ENCODE measurements around the gene WASHC2A. TPM values are rescaled to one million over a fixed set of nuclear protein-coding genes. Genes with fewer than 3 reads are reported as not detected.
A peak's percentile ranks its signal among the peaks of the same experiment; 100 is the strongest.
"Not testable (repeated sequence)": the region's sequence is repeated elsewhere in the genome, so short reads cannot be mapped to it uniquely, and the experiment has no call there.

Gene WASHC2A
- total and polyA plus RNA-seq, 11 donors = 13.8 to 64.2 (median 35.5) TPM

DNA sequence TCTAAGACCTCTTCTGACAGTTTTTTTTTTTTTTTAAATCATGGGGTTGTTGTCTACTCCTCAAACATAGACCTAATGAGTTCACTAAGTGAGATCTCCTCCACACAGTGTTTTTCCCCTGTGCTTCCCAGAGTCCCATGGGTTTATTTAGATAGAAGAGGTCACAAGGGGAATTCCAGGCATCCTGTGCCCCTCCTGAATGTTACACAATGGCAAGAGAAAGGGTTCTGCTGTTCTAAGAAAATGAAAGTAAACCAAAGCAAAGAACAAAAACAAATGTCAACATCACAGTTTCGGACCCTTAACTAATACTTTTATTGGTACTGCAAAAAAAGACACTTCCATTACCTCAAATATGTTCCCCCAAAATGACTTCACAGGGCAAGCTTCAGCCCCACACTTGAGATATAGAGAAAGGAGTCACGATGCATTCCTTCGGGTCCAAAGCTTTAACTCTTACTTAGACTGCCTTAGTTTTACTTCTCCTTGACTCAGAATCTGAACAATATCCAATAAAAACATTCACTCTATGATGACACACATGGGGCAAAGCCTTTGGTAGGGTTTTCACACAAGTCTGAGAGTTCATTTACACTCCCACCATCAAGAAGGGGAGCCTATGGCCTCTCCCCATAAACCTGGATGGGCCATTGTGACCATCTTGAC lies 15.6 kb upstream of the WASHC2A start:
- H3K36me3 ChIP-seq; intact Hi-C loops (cut with DNase I); H3K27me3 ChIP-seq; H3K9me3 ChIP-seq; H3K4me3 ChIP-seq; DNase-seq: not testable (repeated sequence)
- Histone ChIP-seq H3K4me1 (peaks cover 0 to 17% (median 0%) of the 10 kb centered on the region in 12 donors), H3K27ac (peak overlapping the region in 3 of 12 donors; percentile 42 to 77 (median 46))
- ATAC-seq = peak in 1 of 4 donors; percentile 41
- WGBS, 4 donors = 38 to 56% (median 46%) methylated on average over 3 of the region's 3 CpGs

DNA sequence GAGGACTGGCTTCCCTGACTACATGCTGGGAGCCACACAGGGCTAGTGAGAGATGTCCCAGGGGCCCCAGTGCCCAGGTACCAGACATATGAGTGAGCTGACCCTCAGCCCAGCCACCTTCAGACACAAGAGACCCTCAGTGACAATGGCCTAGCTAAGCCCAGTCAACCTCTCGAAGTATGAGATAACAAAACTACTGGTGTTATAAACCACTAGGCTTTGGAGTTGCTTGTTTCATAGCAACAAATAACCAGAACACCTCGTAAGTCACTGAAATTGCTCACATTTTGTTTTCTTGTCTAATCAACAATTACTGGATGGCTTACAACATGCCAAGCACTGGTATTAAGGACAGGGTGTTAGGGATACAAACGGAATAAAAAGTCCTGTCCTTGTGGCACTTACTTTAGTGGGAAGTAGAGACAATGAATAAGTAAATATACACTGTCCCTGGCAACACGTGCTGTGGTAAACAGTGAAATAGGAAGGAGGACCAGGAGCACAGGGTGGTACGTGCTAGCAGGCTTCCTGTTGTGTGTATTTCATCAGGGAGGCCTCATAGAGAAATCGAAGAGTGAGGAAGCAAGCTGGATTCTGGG lies 14.9 kb upstream of the WASHC2A start:
- whole genome bisulfite sequencing, 4 donors = 32 to 43% (median 36%) methylated on average over 6 of the region's 6 CpGs

DNA sequence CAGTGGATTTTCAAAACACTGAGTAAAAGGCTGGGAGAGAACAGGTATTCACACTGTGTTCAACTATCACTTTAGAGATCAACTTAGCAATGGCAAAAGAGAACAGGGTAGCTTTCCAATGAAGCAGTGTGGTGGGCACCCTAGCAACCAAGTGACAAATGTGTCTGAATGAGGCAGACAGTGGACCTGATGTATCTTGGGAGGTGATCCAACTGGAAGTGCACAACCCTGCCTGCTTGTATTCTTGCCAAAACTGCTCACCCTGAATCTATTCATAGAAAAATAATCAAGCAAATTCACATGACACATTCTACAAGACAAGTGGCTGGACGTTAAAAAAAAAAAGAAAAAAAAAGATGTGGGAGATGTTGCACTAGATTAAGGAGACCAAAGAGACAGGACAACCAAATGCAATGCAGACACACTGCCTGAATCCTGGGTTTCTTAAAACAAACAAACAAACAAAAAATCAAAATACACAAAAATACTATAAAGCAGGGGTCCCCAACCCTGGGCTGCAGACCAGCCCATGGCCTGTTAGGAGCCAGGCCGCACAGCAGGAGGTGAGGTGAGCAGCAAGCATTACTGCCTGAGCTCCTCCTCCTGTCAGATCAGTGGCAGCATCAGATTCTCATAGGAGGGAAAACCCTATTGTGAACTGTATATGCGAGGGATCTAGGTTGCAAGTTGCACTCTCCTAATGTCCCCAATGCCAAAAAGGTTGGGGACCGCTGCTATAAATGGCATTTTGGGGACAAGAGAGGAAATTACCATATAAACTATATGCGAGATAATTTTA lies 12.1 kb upstream of the WASHC2A start:
- Histone ChIP-seq H3K4me1 (peaks cover 0 to 17% (median 0%) of the 10 kb centered on the region in 12 donors), H3K27ac (peak overlapping the region in 7 of 12 donors; percentile 32 to 70 (median 60))
- intact Hi-C loops (cut with DNase I); H3K4me3 ChIP-seq; DNase-seq; H3K27me3 ChIP-seq; H3K36me3 ChIP-seq; H3K9me3 ChIP-seq: not testable (repeated sequence)
- WGBS, 4 donors = 52 to 56% (median 52%) methylated on average over 5 of the region's 5 CpGs
- peak; percentile 76 to 80 (median 78) for ATAC-seq

More for the DNA sequence above, 14.9 kb upstream of the WASHC2A start:
- DNase-seq; H3K9me3 ChIP-seq; H3K27me3 ChIP-seq; H3K4me3 ChIP-seq; H3K36me3 ChIP-seq; intact Hi-C loops (cut with DNase I): not testable (repeated sequence)
- peaks cover 0 to 17% (median 0%) of the 10 kb centered on the region in 12 donors for H3K4me1 ChIP-seq
- H3K27ac ChIP-seq = peak overlapping the region in 4 of 12 donors; percentile 41 to 77 (median 44)
- peak; percentile 11 to 58 (median 38) for ATAC-seq

DNA sequence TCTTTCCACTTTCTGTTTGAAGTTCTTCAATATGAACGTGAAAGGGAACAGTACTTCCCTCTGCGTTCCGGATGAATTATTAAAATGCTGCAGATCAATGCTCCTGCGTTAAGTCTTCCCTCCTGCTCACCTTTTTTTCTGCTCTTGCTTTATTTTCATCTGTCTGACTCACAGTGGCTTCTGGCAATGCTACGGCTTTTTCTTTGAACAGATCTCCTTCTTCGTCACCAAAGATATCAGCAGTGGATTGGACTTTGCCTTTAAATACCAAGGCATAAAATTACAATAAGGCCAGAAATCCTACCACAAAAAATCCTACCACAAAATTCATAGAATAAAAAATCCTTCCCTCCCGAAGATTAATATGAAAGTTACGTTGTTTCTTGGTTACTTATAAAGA lies 11.1 kb upstream of the WASHC2A start:
- DNase-seq; H3K9me3 ChIP-seq; ATAC-seq; H3K27me3 ChIP-seq; H3K4me3 ChIP-seq; intact Hi-C loops (cut with DNase I); H3K36me3 ChIP-seq: not testable (repeated sequence)
- Histone ChIP-seq H3K27ac (peak overlapping the region in 1 of 12 donors; percentile 48), H3K4me1 (peaks cover 0 to 17% (median 0%) of the 10 kb centered on the region in 12 donors)
- WGBS, 4 donors = 55 to 68% (median 66%) methylated on average over 8 of the region's 8 CpGs

DNA sequence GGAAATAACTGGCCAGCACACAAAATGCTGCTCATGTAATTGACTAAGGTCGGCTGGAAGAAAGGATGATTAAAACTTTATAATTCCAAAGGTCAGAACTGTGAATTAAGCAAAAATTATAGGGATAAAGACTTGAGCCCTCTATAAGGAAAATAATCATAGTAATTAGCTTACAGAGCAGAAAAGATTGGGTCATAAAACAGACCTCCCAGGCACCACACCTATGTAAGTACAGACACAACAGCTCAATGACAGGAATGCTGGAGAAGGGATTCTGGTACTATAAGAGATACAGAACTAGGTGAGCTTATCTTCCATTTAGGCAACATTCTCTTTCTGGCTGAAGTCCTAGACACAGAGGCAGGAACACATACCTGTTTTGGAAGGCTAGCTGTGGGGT lies 9.0 kb upstream of the WASHC2A start:
- H3K4me1 ChIP-seq; DNase-seq; ATAC-seq; H3K27me3 ChIP-seq; H3K27ac ChIP-seq; H3K9me3 ChIP-seq; intact Hi-C loops (cut with DNase I); H3K4me3 ChIP-seq; H3K36me3 ChIP-seq: not testable (repeated sequence)
- WGBS, 4 donors = 77 to 96% (median 84%) methylated on average over 1 of the region's 1 CpG

DNA sequence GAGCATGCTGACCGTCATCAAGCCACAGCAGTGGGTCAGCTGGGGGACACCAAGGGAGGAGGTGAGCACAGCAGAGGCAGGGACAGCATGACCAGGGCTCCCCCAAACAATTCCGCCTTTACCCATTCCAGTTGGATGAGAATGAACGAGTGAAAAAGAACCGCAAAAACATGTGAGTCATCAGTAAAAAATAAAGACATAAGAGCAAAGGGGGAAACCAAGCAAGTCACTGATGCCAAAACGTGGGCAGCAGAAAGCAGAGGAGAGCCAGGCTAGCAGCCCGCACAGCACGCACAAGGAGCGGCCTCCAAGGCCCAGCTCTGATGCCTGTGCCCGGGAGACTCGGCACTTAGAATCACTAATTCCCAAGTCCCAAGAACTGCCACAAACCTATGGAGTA lies 7.8 kb upstream of the WASHC2A start:
- 83 to 85% (median 83%) methylated on average over 10 of the region's 10 CpGs for WGBS, 4 donors
- not testable (repeated sequence) for DNase-seq

DNA sequence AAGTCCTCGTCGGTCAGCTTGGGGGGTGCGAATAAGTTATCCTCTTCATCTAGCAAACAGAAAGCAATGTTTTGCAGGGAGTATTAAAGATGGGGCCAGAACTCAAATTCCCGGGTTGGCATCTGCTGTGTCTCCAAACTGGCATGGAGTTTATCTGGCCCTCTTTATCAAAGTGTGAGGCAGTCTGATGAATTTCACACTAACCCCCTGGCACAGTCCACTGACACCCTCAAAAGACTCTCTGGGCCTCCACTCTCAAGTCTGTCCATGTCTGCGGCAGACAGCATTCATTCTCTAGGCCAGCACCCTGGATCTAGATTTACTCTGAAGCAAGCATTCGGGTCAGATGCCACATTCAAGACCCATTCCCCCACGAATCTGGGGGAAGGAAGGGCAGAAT lies 6.2 kb upstream of the WASHC2A start:
- H3K27ac ChIP-seq; H3K27me3 ChIP-seq; DNase-seq; H3K4me1 ChIP-seq; ATAC-seq; intact Hi-C loops (cut with DNase I); H3K36me3 ChIP-seq; H3K4me3 ChIP-seq; H3K9me3 ChIP-seq: not testable (repeated sequence)
- 56 to 66% (median 63%) methylated on average over 5 to 7 of the region's 7 CpGs for WGBS, 4 donors

More for the DNA sequence above, 7.8 kb upstream of the WASHC2A start:
- H3K4me3 ChIP-seq; H3K9me3 ChIP-seq; H3K36me3 ChIP-seq; H3K27me3 ChIP-seq; H3K27ac ChIP-seq; intact Hi-C loops (cut with DNase I); H3K4me1 ChIP-seq; ATAC-seq: not testable (repeated sequence)
